Measurements from ENCODE around the gene ATXN3.
"Not testable (repeated sequence)": the region's sequence is repeated elsewhere in the genome, so short reads cannot be mapped to it uniquely, and the experiment has no call there.

ATXN3 gene

DNA sequence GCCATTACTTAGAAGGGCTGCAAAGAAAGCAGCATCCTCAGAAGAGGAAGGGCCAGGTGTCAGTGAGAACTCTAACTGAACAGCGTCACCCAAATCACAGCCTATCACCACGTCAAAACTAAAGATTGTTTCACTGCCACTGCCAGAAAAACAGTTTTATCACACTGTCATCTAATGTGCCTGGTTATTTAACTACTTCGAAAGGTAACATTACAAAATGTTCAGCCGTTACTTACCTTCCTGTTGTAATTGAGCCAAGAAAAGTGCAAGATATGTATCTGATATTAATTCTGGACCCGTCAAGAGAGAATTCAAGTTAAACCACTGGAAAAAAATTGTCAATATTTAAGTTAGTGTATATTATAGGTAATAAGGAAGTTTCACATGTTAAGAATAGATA is 17.9 kb downstream of the ATXN3 start:
- H3K27ac ChIP-seq, result no peak overlapping the region

DNA sequence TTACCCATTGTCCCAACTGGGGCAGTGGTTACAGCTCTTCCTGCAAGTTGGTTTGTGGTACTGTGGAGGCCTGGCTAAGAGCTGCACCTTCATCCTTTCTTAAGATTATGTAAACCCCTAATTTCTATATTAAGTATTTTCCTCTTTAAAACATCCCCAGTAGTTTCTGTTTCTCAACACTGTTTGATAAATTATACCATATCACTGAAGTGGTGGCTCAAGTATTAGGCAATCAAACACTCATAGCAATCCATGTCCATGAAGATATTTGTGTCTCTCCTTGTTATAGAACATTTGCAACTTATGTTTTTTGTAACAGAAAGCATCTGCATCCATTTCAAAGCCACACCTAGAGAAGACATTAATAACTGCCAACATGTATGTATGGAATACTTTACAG is 31.8 kb downstream of the ATXN3 start:
- Histone ChIP-seq H3K4me1 (no peaks in the 10 kb centered on the region), H3K27me3 (no peaks in the 10 kb centered on the region), H3K4me3 (no peak overlapping the region), H4K20me1 (no peaks in the 10 kb centered on the region), H3K27ac (no peak overlapping the region), H3K4me2 (no peak overlapping the region), H3K9me3 (no peaks in the 10 kb centered on the region), H3K36me3 (peaks cover 87% of the 10 kb centered on the region), H3K9ac (no peak overlapping the region)
- TF ChIP-seq Cebpa-rat (IDR thresholded peaks at IDR 0.05), result no peak

More for the DNA sequence above, 17.9 kb downstream of the ATXN3 start:
- Histone ChIP-seq H3K27me3 (no peaks in the 10 kb centered on the region), H3K36me3 (peaks cover 86% of the 10 kb centered on the region), H4K20me1 (no peaks in the 10 kb centered on the region), H3K9ac (no peak overlapping the region), H3K4me3 (no peak overlapping the region), H3K4me2 (no peak overlapping the region), H3K4me1 (no peaks in the 10 kb centered on the region), H3K9me3 (no peaks in the 10 kb centered on the region)
- no peak for TF ChIP-seq Cebpa-rat (IDR thresholded peaks at IDR 0.05)

DNA sequence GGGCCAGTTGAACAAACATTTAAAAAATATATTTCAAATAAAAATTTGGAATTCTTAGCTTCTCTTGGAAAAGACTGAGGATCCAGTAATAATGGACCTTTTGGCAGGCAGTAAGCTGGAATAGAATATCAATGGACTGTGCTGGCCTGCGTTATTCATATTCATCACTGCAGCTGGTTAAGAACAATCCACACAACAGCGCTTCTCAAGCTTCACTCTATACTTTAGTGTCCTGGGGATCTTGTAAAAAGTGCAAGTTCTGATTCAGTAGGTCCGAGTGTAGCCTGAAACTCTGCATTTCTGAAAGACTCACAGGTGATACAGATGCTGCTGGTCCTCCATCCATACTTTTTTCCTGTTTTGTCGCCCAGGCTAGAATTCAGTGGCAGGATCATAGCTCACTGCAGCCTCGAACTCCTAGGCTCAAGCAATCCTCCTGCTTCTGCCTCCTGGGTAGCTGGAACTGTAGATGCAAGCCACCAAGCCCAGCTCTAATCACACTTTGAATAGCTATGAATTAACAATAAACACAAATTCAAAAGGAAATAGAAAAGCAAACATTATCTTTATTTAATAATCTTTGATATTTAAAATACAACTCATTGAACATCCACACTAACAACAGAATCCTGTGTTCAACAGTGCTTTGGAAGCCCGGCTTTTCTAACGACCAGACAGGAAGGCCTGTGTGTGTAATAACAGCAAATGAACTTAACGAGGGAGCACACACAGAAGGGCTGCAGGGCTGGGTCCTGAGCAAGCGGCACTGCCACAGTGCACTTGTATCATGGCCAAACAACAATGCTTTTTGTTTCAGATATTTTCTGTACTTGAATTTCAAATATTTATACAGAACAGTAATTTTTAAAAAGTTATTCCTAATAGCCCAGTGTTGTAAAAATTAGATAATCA is 48.1 kb downstream of the ATXN3 start:
- Histone ChIP-seq H3K36me3 (peaks cover 16% of the 10 kb centered on the region), H3K4me1 (no peaks in the 10 kb centered on the region), H3K4me2 (no peak overlapping the region), H3K4me3 (no peak overlapping the region), H4K20me1 (no peaks in the 10 kb centered on the region), H3K9ac (no peak overlapping the region), H3K9me3 (no peaks in the 10 kb centered on the region), H3K27me3 (no peaks in the 10 kb centered on the region), H3K27ac (no peak overlapping the region)
- no peak for TF ChIP-seq Cebpa-rat (IDR thresholded peaks at IDR 0.05)

DNA sequence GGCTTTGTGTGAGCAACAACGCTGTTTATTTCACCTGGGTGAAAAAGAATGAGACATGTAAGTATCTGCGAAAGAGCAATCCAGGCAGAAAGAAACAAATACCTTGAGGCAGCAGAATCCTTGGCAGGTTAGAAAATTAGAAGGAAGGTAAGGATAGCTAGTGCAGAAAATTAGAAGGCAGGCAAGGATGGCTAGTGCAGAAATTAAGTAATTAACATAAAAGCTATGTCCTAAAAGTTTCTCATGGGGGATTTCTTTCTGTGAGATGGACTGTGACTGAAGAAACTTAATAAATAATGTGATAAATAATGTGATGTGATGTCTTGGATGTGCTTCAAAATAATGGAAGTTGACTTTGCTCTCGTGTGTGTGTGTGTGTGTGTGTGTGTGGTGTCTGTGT is 56.6 kb downstream of the ATXN3 start:
- Histone ChIP-seq H3K36me3 (peaks cover 24% of the 10 kb centered on the region), H4K20me1 (no peaks in the 10 kb centered on the region), H3K9me3 (peaks cover 24% of the 10 kb centered on the region), H3K4me1 (no peaks in the 10 kb centered on the region), H3K27me3 (no peaks in the 10 kb centered on the region), H3K4me3 (no peak overlapping the region), H3K9ac (no peak overlapping the region), H3K4me2 (no peak overlapping the region), H3K27ac (no peak overlapping the region)
- no peak for TF ChIP-seq Cebpa-rat (IDR thresholded peaks at IDR 0.05)

DNA sequence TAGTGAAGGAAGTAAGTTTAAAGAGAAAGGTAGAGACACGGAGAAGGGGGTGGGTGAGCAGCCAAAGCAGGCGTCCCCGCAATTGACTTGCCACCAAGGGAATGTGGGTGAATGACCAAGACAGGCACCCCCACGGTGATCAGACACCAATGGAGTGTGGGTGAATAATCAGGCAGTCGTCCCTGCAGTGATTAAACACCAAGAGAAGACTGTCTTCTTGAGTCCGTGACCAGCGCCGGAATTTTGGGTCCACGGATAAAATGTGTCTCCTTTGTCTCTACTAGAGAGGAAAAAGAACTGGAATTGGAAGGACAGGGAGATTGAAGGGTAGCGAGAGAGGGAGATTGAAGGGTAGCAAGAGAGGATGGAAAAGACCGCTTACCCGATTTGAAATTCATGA is 57.2 kb downstream of the ATXN3 start:
- not testable (repeated sequence) for H3K4me3 ChIP-seq, H4K20me1 ChIP-seq, H3K27ac ChIP-seq, H3K4me2 ChIP-seq, H3K27me3 ChIP-seq, H3K9ac ChIP-seq, H3K4me1 ChIP-seq
- Histone ChIP-seq H3K36me3 (peaks cover 30% of the 10 kb centered on the region), H3K9me3 (peaks cover 29% of the 10 kb centered on the region)

DNA sequence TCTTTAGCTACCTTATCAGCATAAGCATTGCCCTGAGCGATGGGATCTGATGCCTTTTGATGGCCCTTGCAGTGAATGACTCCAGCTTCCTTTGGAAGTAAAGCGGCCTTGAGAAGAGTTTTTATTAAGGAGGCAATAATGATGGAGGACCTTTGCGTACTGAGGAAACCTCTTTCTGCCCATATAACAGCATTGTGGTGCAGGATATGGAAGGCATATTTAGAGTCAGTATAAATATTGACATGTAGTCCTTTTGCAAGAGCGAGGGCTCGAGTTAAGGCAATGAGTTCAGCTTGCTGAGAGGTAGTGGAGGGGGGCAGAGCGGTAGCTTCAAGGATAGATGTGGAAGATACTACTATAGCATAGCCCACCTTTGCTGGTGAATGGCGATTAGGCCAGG is 60.5 kb downstream of the ATXN3 start:
- H3K4me2 ChIP-seq, H3K4me3 ChIP-seq, H4K20me1 ChIP-seq, H3K27me3 ChIP-seq, H3K27ac ChIP-seq, H3K4me1 ChIP-seq, H3K9ac ChIP-seq: not testable (repeated sequence)
- Histone ChIP-seq H3K36me3 (peaks cover 36% of the 10 kb centered on the region), H3K9me3 (peaks cover 29% of the 10 kb centered on the region)

DNA sequence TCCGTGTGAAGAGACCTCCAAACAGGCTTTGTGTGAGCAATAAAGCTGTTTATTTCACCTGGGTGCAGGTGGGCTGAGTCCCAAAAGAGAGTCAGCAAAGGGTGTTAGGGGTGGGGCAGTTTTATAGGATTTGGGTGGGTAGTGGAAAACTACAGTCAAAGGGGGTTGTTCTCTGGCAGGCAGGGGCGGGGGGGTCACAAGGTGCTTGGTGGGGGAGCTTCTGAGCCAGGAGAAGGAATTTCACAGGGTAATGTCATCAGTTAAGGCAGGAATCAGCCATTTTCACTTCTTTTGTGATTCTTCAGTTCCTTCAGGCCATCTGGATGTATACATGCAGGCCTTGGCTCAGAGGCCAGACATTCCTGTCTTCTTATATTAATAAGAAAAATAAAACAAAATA is 64.6 kb downstream of the ATXN3 start:
- peaks cover 28% of the 10 kb centered on the region for H4K20me1 ChIP-seq
- not testable (repeated sequence) for H3K4me2 ChIP-seq, H3K27ac ChIP-seq, H3K4me3 ChIP-seq, H3K27me3 ChIP-seq, H3K9ac ChIP-seq
- peaks cover 24% of the 10 kb centered on the region for H3K9me3 ChIP-seq
- peaks cover 29% of the 10 kb centered on the region for H3K4me1 ChIP-seq
- H3K36me3 ChIP-seq, result peaks cover 37% of the 10 kb centered on the region

DNA sequence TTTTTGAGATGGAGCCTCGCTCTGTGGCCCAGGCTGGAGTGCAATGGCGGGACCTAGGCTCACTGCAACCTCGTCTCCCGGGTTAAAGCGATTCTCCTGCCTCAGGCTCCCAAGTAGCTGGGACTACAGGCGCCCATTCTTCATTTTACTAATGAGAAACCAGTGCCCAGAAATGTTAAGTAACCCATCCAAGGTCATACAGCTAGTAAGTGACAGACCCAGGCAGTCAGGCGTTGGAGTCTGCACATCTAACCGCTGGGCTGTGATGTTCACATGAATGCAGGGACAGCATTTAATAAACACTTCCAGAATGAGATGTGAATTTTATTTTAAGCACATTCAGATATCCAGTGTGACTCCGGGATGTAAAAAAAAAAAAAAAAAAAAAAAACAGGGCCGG is 65.2 kb downstream of the ATXN3 start:
- TF ChIP-seq Cebpa-rat (IDR thresholded peaks at IDR 0.05), result no peak
- Histone ChIP-seq H3K4me2 (peak overlapping the region; percentile 88), H3K9ac (peak overlapping the region; percentile 95), H4K20me1 (peaks cover 33% of the 10 kb centered on the region), H3K4me1 (peaks cover 33% of the 10 kb centered on the region), H3K4me3 (no peak overlapping the region), H3K27ac (no peak overlapping the region), H3K9me3 (peaks cover 18% of the 10 kb centered on the region), H3K36me3 (peaks cover 33% of the 10 kb centered on the region), H3K27me3 (no peaks in the 10 kb centered on the region)

DNA sequence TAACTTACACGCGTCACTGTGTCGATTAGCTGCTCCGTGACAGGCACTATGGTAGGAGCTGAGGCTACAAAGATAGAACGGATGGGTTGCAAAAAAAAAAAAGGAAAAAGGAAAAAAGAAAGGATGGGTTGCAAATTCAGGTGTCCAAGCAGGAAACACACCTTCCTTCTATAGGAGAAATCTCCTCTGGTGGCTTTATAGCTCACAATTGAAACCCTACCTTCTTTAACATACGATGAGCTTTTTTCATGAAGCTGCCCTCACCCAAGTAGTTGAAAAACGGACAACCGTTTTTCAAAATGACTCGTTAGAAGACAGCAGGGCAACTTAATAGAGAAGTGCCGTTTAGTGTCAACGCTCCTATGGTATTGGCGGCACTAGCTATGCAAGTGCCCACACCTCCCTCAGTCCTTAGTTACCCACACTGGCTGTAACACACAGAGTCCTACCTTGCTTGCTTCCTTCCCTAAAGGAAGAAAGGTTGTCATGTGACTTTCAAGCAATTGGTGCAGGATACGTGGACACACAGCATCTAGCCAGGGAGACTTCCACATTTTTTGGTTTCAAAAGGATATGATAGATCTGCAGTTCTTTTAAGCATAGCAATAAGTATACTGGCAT is 65.8 kb downstream of the ATXN3 start:
- no peak for TF ChIP-seq Cebpa-rat (IDR thresholded peaks at IDR 0.05)
- Histone ChIP-seq H3K36me3 (peaks cover 32% of the 10 kb centered on the region), H3K27me3 (no peaks in the 10 kb centered on the region), H3K9ac (peak overlapping the region; percentile 95), H3K27ac (peak overlapping the region; percentile 91), H4K20me1 (peaks cover 40% of the 10 kb centered on the region), H3K4me1 (peaks cover 33% of the 10 kb centered on the region), H3K4me3 (peak overlapping the region; percentile 93), H3K4me2 (peak overlapping the region; percentile 88), H3K9me3 (peaks cover 12% of the 10 kb centered on the region)

DNA sequence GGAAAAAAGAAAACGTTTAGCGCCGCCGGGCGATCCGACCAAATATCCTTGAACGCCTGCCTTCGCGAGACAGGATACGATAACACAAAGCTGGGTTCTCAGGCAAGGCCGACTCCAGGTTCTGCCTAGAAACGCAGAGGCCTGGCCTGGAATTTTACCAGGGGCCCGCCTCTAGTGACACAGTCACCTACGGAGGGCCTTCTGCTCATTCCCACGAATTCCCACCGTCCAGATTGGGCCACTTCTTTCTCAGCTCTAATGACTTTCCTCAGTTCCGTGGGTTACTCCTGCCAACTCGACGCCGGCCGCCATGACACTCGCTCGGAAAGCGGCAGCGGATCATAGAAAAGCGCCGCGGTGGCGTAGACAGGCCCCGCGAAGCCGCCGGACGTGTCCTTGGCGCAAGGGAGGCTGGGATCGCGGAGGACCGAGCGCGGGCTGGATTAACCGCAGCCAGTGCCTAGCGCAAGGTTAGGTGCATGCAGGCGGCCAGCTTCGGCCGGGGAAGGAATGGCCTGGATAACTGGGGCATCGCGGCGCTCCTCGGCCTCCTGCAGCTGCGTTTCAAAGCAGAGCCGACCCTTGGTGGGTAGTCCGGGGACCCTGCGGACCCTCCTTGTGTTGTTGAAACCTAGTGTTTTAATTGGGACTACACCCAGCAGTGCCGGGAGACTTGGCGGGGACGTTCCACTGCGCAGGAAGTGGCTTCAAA is 66.5 kb downstream of the ATXN3 start, which contains the start of gene TRIP11:
Gene TRIP11, minus strand, starts transcription at position 341 of the 712 bp plus-strand sequence. CDS start 374 bp downstream, outside the sequence.
- TF ChIP-seq Cebpa-rat (IDR thresholded peaks at IDR 0.05), result no peak
- Histone ChIP-seq H3K4me1 (peaks cover 33% of the 10 kb centered on the region), H3K27me3 (no peaks in the 10 kb centered on the region), H3K4me3 (peak within 1 kb of the TSS; percentile 93), H3K36me3 (peaks cover 35% of the 10 kb centered on the region), H4K20me1 (peaks cover 47% of the 10 kb centered on the region), H3K4me2 (peak within 1 kb of the TSS; percentile 93), H3K27ac (peak within 1 kb of the TSS; percentile 91), H3K9ac (peak within 1 kb of the TSS; percentile 95), H3K9me3 (peaks cover 6% of the 10 kb centered on the region; the same call in 1 of the 2 replicates)
